Muscle layer of colon (tissue), 2 donors: ENCODE measurements around the gene FIGNL2.

ENCODE experiments used
- H3K27ac ChIP-seq: one replicate; pipeline ENCODE4 v1.7.0; 2013; ENCODE audit warnings: low read depth, mild to moderate bottlenecking, low read length, moderate library complexity
- H3K27me3 ChIP-seq, 2 donors: one replicate each; pipeline ENCODE4 v1.7.0; 2013; ENCODE audit warnings: low read length in 2 of 2, mild to moderate bottlenecking in 2 of 2; ENCODE audit not compliant: insufficient read depth in 2 of 2, control insufficient read depth in 1 of 2
- H3K36me3 ChIP-seq: one replicate; pipeline ENCODE4 v1.7.0; 2013; ENCODE audit warnings: mild to moderate bottlenecking, low read length; ENCODE audit not compliant: insufficient read depth
- H3K4me1 ChIP-seq: one replicate; pipeline ENCODE4 v1.7.0; 2013; ENCODE audit warnings: mild to moderate bottlenecking, low read length; ENCODE audit not compliant: insufficient read depth
- H3K4me3 ChIP-seq, 2 donors: one replicate each; pipeline ENCODE4 v1.7.0; 2013; ENCODE audit warnings: low read length in 2 of 2, low read depth in 1 of 2, mild to moderate bottlenecking in 1 of 2, moderate library complexity in 1 of 2
- H3K9ac ChIP-seq: one replicate; pipeline ENCODE4 v1.7.0; 2013; ENCODE audit warnings: low read length
- H3K9me3 ChIP-seq: one replicate; pipeline ENCODE4 v1.7.0; 2013; ENCODE audit warnings: mild to moderate bottlenecking, low read length
- donor health status: abdominal sarcoma.
- donor health status: Adenocarcinoma of cecum.

FIGNL2 gene

DNA sequence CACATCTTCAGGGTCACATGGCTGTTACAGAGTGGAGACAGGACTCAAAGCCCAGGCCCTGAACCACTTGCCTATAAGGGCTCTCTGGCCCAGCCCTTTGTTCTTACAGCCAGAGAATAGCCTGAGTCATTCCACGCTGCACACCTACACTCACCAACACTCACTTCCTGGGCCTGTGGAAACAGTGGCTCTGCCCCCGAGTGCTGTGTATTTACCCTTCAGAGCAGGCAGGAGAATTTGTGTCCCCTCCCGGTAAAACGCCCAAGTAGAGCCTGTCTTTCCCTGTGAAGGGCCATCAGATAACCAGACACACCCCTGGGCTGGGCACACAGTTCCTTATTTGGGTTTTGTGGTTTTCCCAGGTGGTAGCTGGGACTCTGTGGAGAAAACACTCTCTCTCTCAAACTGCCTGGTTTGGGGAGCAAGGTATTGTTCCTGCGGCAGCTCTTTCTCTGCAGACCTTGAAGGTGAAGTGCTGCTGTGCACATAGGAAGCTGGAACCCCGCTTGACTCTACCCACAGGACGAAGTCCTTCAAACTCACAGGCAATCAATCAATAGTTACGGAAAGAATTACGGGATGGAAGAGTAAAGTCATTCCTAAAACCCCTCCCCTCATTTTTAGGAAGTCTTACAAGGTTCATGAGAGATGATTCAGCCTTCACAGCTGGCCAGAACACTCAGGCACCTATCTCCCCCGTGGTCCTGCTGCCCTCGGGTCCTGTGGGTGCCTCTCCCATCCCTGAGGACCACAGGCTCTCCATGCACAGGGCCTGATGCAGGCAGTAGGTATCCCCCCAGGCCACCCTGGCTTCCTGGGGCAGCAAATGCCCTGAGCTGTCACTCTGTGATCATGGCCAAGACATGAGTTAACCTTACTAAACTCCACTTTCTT lies 20.3 kb downstream of the FIGNL2 start:
- Histone ChIP-seq H3K36me3 (no peaks in the 10 kb centered on the region), H3K27ac (no peak overlapping the region), H3K27me3 (peaks cover 0 to 4% of the 10 kb centered on the region in 2 donors), H3K9me3 (no peaks in the 10 kb centered on the region), H3K4me1 (no peaks in the 10 kb centered on the region), H3K9ac (no peak overlapping the region), H3K4me3 (no peak overlapping the region)

DNA sequence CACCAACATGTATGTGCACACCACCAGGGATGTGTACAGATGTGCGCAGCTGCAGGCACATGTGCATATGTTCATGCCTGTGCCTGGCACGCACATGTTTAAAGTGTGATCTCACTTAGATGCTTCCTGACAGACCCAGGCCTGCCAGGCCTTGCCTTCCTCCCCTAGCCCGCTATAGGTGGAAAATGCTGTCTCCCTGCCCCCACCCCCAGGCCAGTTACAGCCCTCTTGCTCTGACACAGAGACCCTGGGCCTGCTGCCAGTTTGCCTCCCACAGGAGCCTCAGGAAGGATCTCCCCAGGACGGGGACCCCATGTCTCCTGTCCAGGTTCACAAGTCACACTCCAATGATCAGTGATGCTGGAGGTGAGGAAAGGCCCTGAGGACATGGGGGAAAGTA lies 21.6 kb downstream of the FIGNL2 start:
- Histone ChIP-seq H3K9me3 (no peaks in the 10 kb centered on the region), H3K9ac (no peak overlapping the region), H3K27ac (no peak overlapping the region), H3K4me3 (no peak overlapping the region), H3K27me3 (no peaks in the 10 kb centered on the region), H3K36me3 (no peaks in the 10 kb centered on the region), H3K4me1 (no peaks in the 10 kb centered on the region)

DNA sequence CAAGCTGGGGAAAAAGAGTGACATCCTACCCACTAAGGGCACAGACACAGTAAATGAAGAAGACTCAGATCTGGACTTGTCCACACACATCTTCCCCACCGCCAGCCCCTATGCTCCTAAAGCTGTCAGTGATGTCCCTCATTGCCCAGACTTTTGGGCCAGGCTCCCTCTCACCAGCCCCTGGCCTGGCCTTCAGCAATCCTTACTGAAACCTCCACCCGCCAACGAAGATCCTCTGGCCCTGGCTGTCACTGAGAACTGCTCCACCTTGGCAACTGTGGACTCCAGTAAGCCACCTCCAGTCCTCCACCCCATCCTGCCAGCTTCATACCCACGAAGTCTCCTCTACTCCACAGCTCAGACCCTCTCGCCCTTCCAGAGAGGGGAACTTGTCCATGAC lies 23.3 kb downstream of the FIGNL2 start:
- Histone ChIP-seq H3K4me1 (no peaks in the 10 kb centered on the region), H3K27ac (no peak overlapping the region), H3K9me3 (no peaks in the 10 kb centered on the region), H3K36me3 (no peaks in the 10 kb centered on the region), H3K9ac (no peak overlapping the region), H3K27me3 (peaks cover 0 to 3% of the 10 kb centered on the region in 2 donors), H3K4me3 (no peak overlapping the region)

DNA sequence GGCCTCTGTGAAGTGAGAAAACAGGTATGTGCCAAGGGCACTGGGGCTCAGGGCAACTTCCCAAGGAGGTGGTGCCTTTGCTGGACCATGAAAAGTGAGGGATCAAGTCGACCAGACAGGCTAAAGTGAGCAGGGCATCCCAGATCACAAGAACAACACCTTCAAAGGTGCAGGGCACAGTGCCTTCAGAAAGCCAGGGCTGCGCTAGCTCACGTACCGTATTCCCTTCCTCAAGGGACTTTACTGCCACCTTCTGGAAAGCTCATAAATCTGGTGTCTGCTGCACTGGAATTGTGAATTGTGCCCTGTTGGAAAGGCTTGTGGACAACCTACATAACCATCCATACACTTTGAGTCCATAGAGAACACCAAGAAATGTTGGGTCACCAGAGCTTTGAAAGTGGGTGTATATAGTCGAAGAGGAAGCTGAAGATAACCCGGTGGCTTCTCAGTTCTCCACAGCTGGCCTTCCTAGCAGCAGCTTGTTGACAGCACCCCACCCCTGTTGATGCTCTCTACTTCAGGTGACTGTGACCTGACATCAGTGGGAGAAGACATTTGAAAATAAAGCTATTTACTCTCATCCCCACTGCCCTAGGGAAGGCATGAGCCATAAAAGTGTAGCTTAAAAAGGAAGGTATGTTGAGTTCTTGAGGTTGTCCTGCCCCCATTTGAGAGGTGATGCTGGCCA lies 24.5 kb downstream of the FIGNL2 start:
- H3K4me1 ChIP-seq, result no peaks in the 10 kb centered on the region
- no peak overlapping the region for H3K27ac ChIP-seq
- peaks cover 0 to 13% of the 10 kb centered on the region in 2 donors for H3K27me3 ChIP-seq
- H3K9ac ChIP-seq, result no peak overlapping the region
- H3K9me3 ChIP-seq, result no peaks in the 10 kb centered on the region
- no peaks in the 10 kb centered on the region for H3K36me3 ChIP-seq
- no peak overlapping the region for H3K4me3 ChIP-seq

DNA sequence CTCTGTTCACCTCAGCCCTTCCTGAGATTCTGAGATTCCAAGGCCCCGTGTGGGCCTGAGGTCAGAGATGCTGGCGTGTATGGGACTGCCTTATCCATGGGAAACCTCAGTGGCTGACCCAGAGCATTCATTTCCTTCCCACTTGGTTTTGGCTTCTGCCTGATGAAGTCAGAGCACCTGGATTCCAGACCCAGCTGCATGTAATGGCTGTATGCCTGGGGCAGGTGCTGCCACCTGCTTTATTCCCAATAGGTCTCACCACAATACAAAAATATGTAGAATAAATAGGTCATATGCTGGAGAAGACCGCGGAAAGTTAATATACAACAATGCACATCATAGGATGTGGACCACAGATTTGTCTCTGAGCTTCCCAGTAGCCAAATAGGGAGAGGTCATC lies 25.6 kb downstream of the FIGNL2 start:
- peaks cover 0 to 13% of the 10 kb centered on the region in 2 donors for H3K27me3 ChIP-seq
- no peaks in the 10 kb centered on the region for H3K4me1 ChIP-seq
- no peaks in the 10 kb centered on the region for H3K9me3 ChIP-seq
- no peaks in the 10 kb centered on the region for H3K36me3 ChIP-seq
- H3K27ac ChIP-seq, result no peak overlapping the region
- no peak overlapping the region for H3K4me3 ChIP-seq
- no peak overlapping the region for H3K9ac ChIP-seq

DNA sequence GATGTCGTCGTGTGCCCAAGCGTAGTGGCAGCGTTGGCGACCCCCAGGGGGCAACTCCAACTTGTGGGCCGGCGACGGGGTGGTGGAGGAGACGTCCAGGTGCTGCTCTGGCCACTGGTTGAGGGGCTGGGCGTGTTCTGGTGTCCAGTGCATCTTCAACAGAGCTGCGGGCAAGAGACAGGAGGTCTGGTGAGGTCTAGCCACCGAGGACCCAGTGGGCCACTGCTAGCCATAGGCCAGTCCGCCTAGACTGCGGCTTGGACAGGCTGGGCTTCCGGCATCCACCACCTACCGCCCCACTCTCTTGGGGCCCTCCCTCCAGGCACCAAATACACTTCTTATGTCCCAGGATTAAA lies 26.3 kb downstream of the FIGNL2 start:
- Histone ChIP-seq H3K4me1 (no peaks in the 10 kb centered on the region), H3K36me3 (no peaks in the 10 kb centered on the region), H3K9ac (no peak overlapping the region), H3K27me3 (peaks cover 0 to 20% of the 10 kb centered on the region in 2 donors), H3K9me3 (no peaks in the 10 kb centered on the region), H3K4me3 (no peak overlapping the region), H3K27ac (no peak overlapping the region)

DNA sequence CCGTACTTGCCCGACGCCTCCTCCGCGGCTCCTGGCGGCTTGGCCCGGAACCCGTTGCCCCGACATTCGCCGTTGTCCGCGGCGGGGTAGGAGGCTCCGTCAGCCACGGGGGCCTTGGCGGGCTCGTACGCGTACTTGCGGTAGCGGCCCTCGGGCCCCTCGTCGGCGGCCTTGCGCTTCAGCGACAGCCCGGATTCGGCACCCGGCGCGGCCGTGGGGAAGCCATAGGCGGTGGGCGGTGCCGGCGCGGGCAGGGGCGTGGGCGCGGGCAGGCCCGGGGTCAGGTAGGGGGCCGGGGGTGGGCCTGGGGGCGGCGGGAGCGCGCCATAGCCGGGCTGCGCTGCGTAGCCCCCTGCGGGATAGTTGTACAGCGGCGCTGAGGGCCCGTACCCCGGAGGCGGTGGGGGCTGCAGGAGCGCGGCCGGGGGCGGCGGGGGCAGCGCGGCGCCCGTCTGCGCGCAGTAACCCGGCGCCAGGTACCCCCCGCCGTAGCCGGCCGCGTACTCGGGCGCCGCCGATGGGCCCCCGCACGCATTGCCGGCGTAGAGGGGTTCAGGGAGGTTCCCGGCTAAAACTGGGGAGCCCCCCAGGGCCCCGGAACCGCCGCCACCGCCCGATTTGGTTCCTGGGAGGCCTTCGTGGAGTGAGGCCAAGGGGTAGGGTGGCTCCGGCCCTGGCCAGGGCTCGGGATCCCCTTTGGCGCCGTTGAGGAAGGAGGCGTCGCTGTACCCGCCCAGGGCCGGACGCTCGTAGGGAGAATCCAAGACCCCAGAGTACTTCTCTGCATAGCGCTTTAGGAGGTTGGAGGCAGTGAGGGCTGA lies 26.9 kb downstream of the FIGNL2 start:
- H3K36me3 ChIP-seq, result no peaks in the 10 kb centered on the region
- no peak overlapping the region for H3K4me3 ChIP-seq
- no peak overlapping the region for H3K9ac ChIP-seq
- no peaks in the 10 kb centered on the region for H3K4me1 ChIP-seq
- peaks cover 0 to 20% of the 10 kb centered on the region in 2 donors for H3K27me3 ChIP-seq
- no peak overlapping the region for H3K27ac ChIP-seq
- no peaks in the 10 kb centered on the region for H3K9me3 ChIP-seq

DNA sequence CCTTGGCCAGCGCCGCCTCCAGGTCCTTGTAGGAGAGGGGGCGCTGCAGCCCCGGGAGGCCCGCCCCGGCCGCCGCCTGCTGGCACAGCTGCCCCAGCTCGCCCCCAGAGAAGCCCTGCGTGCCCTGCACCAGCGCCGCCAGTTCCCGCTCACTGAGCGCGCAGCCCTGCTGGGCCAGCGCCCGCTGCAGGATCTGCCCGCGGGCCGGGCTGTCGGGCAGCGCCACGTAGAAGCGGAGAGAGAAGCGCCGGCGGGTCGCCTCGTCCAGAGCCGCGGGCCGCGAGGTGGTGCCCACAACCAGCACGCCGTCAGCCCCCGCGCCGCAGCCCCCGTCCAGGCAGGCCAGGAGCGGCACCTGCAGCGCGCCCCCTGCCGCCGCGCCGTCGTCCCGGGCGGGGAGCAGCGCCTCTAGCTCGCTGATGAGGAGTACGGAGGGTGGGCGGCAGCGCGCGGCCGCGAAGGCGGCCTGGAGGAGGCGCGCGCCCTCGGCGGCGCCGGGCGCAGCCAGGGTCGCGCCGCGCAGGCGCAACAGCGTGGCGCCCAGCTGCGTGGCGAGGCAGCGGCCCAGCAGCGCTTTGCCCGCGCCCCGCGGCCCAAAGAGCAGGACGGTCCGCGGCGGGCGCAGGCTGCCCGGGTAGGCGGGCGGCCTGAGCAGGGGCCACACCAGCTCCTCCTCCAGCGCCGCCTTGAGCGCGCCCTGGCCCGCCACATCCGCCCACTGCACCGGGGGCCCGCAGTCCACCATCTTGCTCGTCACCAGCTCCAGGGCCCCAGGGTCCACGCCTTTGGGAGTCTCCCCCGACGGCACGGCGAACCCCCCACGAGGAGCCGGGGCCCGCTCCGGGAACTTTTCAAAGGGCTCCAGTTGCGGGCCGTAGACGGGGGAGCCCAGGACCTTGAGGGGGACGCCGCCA lies 27.7 kb downstream of the FIGNL2 start:
- Histone ChIP-seq H3K4me1 (no peaks in the 10 kb centered on the region), H3K9me3 (no peaks in the 10 kb centered on the region), H3K36me3 (no peaks in the 10 kb centered on the region), H3K4me3 (no peak overlapping the region), H3K9ac (no peak overlapping the region), H3K27ac (no peak overlapping the region), H3K27me3 (peaks cover 0 to 21% of the 10 kb centered on the region in 2 donors)

DNA sequence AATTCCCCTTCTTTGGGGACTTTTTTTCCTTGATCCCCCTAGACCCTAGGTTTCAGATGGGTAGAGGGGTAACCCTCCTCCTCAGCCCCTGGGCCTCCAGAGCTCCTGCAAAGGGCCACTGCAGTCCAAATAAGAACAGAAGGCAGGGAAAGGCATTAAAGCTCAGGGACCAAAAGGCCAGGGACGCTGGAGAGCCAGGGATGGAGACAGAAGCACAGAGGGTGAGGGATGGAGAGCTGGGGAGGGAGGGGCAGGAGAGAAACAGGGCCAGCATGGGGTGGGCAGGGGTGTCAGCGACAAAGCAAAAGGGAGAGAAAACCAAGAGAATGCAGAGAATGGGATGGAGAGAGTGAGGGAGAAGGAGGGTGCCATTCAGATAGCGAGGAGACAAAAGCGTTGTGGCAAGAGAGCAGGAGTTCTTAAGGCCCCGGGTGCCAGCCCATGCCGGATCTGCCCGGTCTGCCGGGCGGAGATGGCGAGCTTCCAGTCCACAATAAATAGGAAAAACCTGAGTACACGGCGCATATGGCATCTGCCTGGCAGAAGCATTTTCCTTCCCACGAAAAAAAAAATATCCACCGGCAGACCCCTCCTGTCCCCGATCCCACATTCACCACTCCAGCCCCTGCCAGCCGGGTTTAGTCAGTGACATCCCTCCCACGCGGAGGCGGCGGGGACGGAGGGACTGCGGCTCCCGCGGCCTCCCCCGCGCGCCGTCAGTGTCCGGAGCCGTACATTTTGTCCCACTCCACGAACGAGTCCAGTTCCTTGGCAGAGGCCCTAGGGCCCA lies 28.6 kb downstream of the FIGNL2 start:
- Histone ChIP-seq H3K27ac (no peak overlapping the region), H3K4me1 (peaks cover 4% of the 10 kb centered on the region)

DNA sequence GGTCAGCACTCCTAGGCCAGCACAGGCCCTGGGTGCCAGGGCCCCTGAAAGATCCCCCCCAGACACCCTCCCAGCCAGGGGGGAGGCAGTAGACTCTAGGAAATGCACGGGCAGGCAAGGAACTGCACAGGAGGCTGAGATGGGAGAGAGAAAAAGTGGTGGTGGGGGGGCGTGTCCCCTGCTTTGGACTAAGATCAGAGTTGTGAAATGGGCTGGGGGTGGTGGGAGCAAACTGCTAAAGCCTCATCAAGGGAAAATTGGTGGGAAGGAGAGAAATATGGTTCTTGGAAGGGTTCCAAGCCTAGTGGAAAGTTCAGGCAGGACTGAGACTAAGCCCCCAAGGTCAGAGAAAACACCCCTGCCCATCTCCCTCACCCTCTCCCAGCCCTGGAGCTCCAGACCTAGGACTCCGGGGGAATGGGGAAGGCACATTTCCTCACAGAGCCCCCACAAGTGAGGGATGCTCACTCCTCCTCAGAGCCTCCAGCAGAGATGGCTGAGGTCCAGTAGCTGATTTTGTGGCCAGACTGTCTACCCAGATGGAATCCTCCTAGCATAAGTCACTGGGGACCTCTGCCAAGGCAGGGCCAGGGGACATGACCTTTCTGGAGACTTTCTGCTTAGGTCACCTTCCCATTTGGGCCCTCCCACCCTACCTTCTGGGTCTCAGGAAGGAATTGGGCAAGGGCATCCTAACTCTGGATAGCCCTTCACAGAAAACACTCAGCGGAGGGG lies 29.8 kb downstream of the FIGNL2 start:
- H3K9me3 ChIP-seq, result no peaks in the 10 kb centered on the region
- peaks cover 6% of the 10 kb centered on the region for H3K4me1 ChIP-seq
- H3K36me3 ChIP-seq, result no peaks in the 10 kb centered on the region
- peaks cover 0 to 31% of the 10 kb centered on the region in 2 donors for H3K27me3 ChIP-seq
- no peak overlapping the region for H3K27ac ChIP-seq
- no peak overlapping the region for H3K4me3 ChIP-seq
- no peak overlapping the region for H3K9ac ChIP-seq

More for the DNA sequence above, 28.6 kb downstream of the FIGNL2 start:
- no peaks in the 10 kb centered on the region for H3K36me3 ChIP-seq
- no peaks in the 10 kb centered on the region for H3K9me3 ChIP-seq
- no peak overlapping the region for H3K9ac ChIP-seq
- H3K4me3 ChIP-seq, result no peak overlapping the region
- H3K27me3 ChIP-seq, result peaks cover 0 to 27% of the 10 kb centered on the region in 2 donors
